ENCODE measurements around the gene ADGRA1.

ADGRA1 gene

DNA sequence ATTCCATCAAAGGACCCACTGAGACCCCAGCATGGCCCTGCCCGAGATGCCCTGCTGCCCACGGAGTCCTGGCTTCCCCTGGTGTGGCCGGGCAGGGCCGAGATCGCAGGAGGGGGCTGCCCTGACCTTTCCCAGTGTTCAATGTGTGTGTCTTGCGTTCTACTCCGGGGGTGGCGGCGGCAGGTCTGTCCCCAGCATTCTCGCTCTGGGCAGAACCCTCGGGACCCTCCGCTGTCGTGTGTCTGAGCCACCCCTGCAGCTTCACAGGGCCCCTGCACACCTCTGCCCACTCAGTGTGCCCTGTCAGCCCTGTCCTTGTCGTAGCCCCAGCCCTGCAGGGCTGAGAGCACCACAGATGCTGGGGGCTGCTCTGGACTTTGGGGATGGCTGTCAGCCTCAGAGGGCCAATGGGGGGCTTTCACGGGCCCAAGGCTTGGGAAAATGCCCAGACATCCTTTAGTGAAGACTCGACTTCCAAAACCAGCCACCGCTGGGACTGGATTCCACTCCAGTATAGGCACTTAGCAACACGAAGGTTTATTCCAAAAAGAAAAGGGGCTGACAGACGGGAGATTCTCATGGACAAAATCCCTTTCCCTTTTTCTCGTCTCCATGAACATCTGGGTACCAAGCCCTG is 42.3 kb downstream of the ADGRA1 start:
- Histone ChIP-seq H3K27me3 (ENCODE audit: low read length) (no peaks in the 10 kb centered on the region), H3K9me2 (replicated peaks; ENCODE audit: insufficient read depth, low read length) (no peaks in the 10 kb centered on the region), H3K4me2 (ENCODE audit: low read depth, low read length, poor library complexity, severe bottlenecking) (no peak overlapping the region), H2AFZ (ENCODE audit: low read depth, low read length, severe bottlenecking) (no peak overlapping the region), H3K9ac (ENCODE audit: low read length) (no peak overlapping the region), H3K27ac (ENCODE audit: low read depth, low read length) (no peak overlapping the region), H3K79me2 (ENCODE audit: insufficient read depth, low read length) (no peaks in the 10 kb centered on the region), H3K36me3 (ENCODE audit: low read length) (no peaks in the 10 kb centered on the region), H3K9me3 (ENCODE audit: insufficient read depth, low read length) (no peaks in the 10 kb centered on the region), H4K20me1 (ENCODE audit: low read depth, low read length) (no peaks in the 10 kb centered on the region), H3K4me3 (ENCODE audit: insufficient read depth, low read length, poor library complexity, severe bottlenecking) (no peak overlapping the region), H3F3A (ENCODE audit: insufficient read depth) (no peaks in the 10 kb centered on the region)
- TF ChIP-seq EZH2phosphoT487 (conservative IDR thresholded peaks at IDR 0.05; ENCODE audit: low read length): no peak
- TF ChIP-seq, protein P1, sequence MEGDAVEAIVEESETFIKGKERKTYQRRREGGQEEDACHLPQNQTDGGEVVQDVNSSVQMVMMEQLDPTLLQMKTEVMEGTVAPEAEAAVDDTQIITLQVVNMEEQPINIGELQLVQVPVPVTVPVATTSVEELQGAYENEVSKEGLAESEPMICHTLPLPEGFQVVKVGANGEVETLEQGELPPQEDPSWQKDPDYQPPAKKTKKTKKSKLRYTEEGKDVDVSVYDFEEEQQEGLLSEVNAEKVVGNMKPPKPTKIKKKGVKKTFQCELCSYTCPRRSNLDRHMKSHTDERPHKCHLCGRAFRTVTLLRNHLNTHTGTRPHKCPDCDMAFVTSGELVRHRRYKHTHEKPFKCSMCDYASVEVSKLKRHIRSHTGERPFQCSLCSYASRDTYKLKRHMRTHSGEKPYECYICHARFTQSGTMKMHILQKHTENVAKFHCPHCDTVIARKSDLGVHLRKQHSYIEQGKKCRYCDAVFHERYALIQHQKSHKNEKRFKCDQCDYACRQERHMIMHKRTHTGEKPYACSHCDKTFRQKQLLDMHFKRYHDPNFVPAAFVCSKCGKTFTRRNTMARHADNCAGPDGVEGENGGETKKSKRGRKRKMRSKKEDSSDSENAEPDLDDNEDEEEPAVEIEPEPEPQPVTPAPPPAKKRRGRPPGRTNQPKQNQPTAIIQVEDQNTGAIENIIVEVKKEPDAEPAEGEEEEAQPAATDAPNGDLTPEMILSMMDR (IDR thresholded peaks at IDR 0.05; ENCODE audit: insufficient read depth, low read length, poor library complexity, severe bottlenecking): no peak

DNA sequence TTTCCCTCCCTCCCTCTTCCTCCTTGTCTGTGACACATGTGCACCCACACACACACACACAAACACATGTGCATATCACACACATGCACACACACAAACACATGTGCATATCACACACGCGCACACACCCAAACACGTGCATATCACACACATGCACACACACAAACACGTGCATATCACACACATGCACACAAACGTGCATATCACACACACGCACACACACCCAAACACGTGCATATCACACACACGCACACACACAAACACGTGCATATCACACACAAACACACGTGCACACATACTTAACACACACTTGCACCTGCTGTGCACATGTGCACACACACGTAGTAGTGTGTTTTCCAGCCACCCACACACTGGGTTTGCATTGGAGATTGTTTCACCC is 42.9 kb downstream of the ADGRA1 start:
- Histone ChIP-seq H3K9me2 (replicated peaks; ENCODE audit: insufficient read depth, low read length) (no peaks in the 10 kb centered on the region), H3K4me3 (ENCODE audit: insufficient read depth, low read length, poor library complexity, severe bottlenecking) (no peak overlapping the region), H3K27ac (ENCODE audit: low read depth, low read length) (no peak overlapping the region), H3K9me3 (ENCODE audit: insufficient read depth, low read length) (no peaks in the 10 kb centered on the region), H3K9ac (ENCODE audit: low read length) (no peak overlapping the region), H3F3A (ENCODE audit: insufficient read depth) (no peaks in the 10 kb centered on the region), H4K20me1 (ENCODE audit: low read depth, low read length) (no peaks in the 10 kb centered on the region), H2AFZ (ENCODE audit: low read depth, low read length, severe bottlenecking) (no peak overlapping the region), H3K79me2 (ENCODE audit: insufficient read depth, low read length) (no peaks in the 10 kb centered on the region), H3K27me3 (ENCODE audit: low read length) (no peaks in the 10 kb centered on the region), H3K36me3 (ENCODE audit: low read length) (no peaks in the 10 kb centered on the region), H3K4me2 (ENCODE audit: low read depth, low read length, poor library complexity, severe bottlenecking) (no peak overlapping the region)
- TF ChIP-seq EZH2phosphoT487 (conservative IDR thresholded peaks at IDR 0.05; ENCODE audit: low read length): no peak
- TF ChIP-seq, protein P1 (IDR thresholded peaks at IDR 0.05; ENCODE audit: insufficient read depth, low read length, poor library complexity, severe bottlenecking): no peak

DNA sequence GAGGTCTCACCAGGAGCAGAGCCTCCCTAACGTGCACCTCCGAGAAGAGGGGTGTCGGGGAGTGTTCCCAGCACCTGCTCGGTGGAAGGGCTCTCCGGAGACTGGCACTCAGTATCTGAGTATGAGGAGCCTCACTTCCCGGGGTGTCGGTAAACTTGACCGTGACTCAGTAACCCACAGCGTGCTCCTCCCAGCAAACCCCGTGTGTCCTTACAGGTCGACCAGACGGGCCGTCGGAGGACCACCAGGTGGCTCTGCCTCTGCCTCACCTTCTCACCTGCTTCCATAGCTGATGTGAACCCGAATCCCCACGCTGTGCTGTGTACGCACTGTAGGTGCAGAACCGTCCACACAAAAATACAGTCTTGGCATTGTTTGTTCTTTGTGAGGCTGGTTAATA is 43.3 kb downstream of the ADGRA1 start:
- Histone ChIP-seq H4K20me1 (ENCODE audit: low read depth, low read length) (no peaks in the 10 kb centered on the region), H3K79me2 (ENCODE audit: insufficient read depth, low read length) (no peaks in the 10 kb centered on the region), H3K27ac (ENCODE audit: low read depth, low read length) (no peak overlapping the region), H3K9me3 (ENCODE audit: insufficient read depth, low read length) (no peaks in the 10 kb centered on the region), H3K9ac (ENCODE audit: low read length) (no peak overlapping the region), H3K9me2 (replicated peaks; ENCODE audit: insufficient read depth, low read length) (no peaks in the 10 kb centered on the region), H3K4me2 (ENCODE audit: low read depth, low read length, poor library complexity, severe bottlenecking) (no peak overlapping the region), H3K36me3 (ENCODE audit: low read length) (no peaks in the 10 kb centered on the region), H3K4me3 (ENCODE audit: insufficient read depth, low read length, poor library complexity, severe bottlenecking) (no peak overlapping the region), H3F3A (ENCODE audit: insufficient read depth) (no peaks in the 10 kb centered on the region), H2AFZ (ENCODE audit: low read depth, low read length, severe bottlenecking) (no peak overlapping the region), H3K27me3 (ENCODE audit: low read length) (no peaks in the 10 kb centered on the region)
- TF ChIP-seq, protein P1 (IDR thresholded peaks at IDR 0.05; ENCODE audit: insufficient read depth, low read length, poor library complexity, severe bottlenecking): no peak
- TF ChIP-seq EZH2phosphoT487 (conservative IDR thresholded peaks at IDR 0.05; ENCODE audit: low read length): no peak
